Natural killer cell (primary cell): ENCODE data around the gene SRPRB. TPM values are rescaled to one million over a fixed set of nuclear protein-coding genes. Genes with fewer than 3 reads are reported as not detected.

Experiments
- ATAC-seq, 3 donors: fragments of 150-1000 bp in 2 of 3; fragments of 200-7000 bp in 1 of 3; cut with Tn5 transposase; 1 replicate in 1 of 3; 2 replicates in 2 of 3; pipeline ENCODE4 v1.10.0; 2021; ENCODE audit warnings: mild to moderate bottlenecking in 2 of 3, moderate library complexity in 2 of 3
- DNase-seq, 2 donors: peaks; one replicate each; pipeline versions ENCODE4 v3.0.0 to v3.0.0-alpha.2; 2013 to 2021; ENCODE audit warnings: mixed read lengths in 1 of 2
- H3K27ac ChIP-seq: one replicate; pipeline ENCODE4 v1.5.1; 2013; ENCODE audit warnings: mild to moderate bottlenecking, low read length
- H3K27me3 ChIP-seq: one replicate; pipeline ENCODE4 v1.6.1; 2013; ENCODE audit warnings: low read length; ENCODE audit not compliant: control insufficient read depth, insufficient read depth
- H3K36me3 ChIP-seq: one replicate; pipeline ENCODE4 v1.6.1; 2013; ENCODE audit warnings: low read length; ENCODE audit not compliant: control insufficient read depth, insufficient read depth
- H3K4me1 ChIP-seq: one replicate; pipeline ENCODE4 v1.6.1; 2013; ENCODE audit warnings: low read length; ENCODE audit not compliant: control insufficient read depth, insufficient read depth
- H3K4me3 ChIP-seq: one replicate; pipeline ENCODE4 v1.5.1; 2013; ENCODE audit warnings: low read length
- H3K9me3 ChIP-seq: one replicate; pipeline ENCODE4 v1.6.1; 2013; ENCODE audit warnings: low read length; ENCODE audit not compliant: control insufficient read depth, insufficient read depth
- H3K27ac Mint-ChIP-seq, 2 donors: one replicate each; pipeline ENCODE4 v1.8.0; 2022; ENCODE audit warnings: mild to moderate bottlenecking in 2 of 2, mixed read lengths in 2 of 2, moderate library complexity in 1 of 2
- H3K27me3 Mint-ChIP-seq, 2 donors: one replicate each; pipeline ENCODE4 v1.8.0; 2022; ENCODE audit warnings: low read depth in 2 of 2, mixed read lengths in 2 of 2
- H3K36me3 Mint-ChIP-seq: one replicate; pipeline ENCODE4 v1.8.0; 2022; ENCODE audit warnings: mixed read lengths
- H3K4me1 Mint-ChIP-seq, 2 donors: one replicate each; pipeline ENCODE4 v1.8.0; 2022; ENCODE audit warnings: mixed read lengths in 2 of 2
- H3K4me3 Mint-ChIP-seq: one replicate; pipeline ENCODE4 v1.8.0; 2022; ENCODE audit warnings: mild to moderate bottlenecking, moderate library complexity, mixed read lengths
- H3K9me3 Mint-ChIP-seq, 2 donors: one replicate each; pipeline ENCODE4 v1.8.0; 2022; ENCODE audit warnings: mixed read lengths in 2 of 2
- WGBS: methylation state at CpG from one replicate; pipeline ENCODE4 v1.1.7; 2013; ENCODE audit warnings: missing lambda C conversion rate; ENCODE audit not compliant: insufficient coverage; 5-methylcytosine and 5-hydroxymethylcytosine counted together
- intact Hi-C: fragments of 100-400 bp; cut with micrococcal nuclease; formaldehyde crosslinking; loops from one replicate; pipeline ENCODE4 v1.14.2; 2022
- total RNA-seq, 4 donors: library from RNA; stranded (reverse); fragments of 120-200 nt in 1 of 4; gene quantifications; one replicate each; pipeline versions ENCODE4 v1.2.3 to v1.2.4, GENCODE V29; 2013 to 2022
- TF ChIP-seq, protein P1 (sequence below): fragments of 200-600 bp; IDR thresholded peaks from one replicate; pipeline ENCODE4 v1.8.0; 2022; ENCODE audit warnings: antibody characterized with exemption

The SRPRB gene
- total RNA-seq, 3 donors from 2014 or later (not counting 1 experiment from before 2014, with no cell fraction given), result 19.8 to 26.4 (median 22.4) TPM

DNA sequence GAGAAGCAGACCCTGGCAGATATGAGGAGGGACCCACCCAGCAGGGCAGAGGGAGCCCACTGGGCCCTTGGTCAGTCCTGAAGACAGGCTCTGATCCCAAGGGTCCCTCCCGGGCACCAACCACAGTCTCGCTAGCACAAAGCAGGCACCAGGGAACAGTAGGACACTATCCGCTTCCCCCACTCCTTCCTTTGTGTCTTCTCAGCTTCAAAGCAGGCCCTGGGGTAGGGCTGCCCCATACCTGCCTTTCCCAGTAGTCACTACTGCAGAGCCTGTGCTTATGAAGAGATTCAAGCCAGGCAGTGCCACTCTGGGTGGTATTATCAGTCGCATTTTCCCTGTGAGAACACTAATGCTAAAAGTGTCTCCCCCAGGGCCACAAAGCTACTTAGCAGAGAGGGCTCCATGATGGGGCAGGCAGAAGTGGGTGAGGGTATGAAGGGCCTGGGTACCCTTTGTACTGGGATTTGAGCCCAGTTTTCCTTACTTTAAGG is 32.7 kb downstream of the SRPRB start:
- H3K9me3 Mint-ChIP-seq, result no peaks in the 10 kb centered on the region
- H3K27ac Mint-ChIP-seq, result no peak overlapping the region
- Histone ChIP-seq H3K27me3 (no peaks in the 10 kb centered on the region), H3K27ac (no peak overlapping the region), H3K36me3 (no peaks in the 10 kb centered on the region), H3K4me3 (no peak overlapping the region), H3K4me1 (no peaks in the 10 kb centered on the region), H3K9me3 (no peaks in the 10 kb centered on the region)
- H3K4me1 Mint-ChIP-seq, result no peaks in the 10 kb centered on the region
- 95% methylated on average over 4 of the region's 4 CpGs for WGBS
- no peak overlapping the region for H3K4me3 Mint-ChIP-seq
- ATAC-seq (no peak), DNase-seq (no peak)
- intact Hi-C loops, result no loop called here
- TF ChIP-seq, protein P1, sequence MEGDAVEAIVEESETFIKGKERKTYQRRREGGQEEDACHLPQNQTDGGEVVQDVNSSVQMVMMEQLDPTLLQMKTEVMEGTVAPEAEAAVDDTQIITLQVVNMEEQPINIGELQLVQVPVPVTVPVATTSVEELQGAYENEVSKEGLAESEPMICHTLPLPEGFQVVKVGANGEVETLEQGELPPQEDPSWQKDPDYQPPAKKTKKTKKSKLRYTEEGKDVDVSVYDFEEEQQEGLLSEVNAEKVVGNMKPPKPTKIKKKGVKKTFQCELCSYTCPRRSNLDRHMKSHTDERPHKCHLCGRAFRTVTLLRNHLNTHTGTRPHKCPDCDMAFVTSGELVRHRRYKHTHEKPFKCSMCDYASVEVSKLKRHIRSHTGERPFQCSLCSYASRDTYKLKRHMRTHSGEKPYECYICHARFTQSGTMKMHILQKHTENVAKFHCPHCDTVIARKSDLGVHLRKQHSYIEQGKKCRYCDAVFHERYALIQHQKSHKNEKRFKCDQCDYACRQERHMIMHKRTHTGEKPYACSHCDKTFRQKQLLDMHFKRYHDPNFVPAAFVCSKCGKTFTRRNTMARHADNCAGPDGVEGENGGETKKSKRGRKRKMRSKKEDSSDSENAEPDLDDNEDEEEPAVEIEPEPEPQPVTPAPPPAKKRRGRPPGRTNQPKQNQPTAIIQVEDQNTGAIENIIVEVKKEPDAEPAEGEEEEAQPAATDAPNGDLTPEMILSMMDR, result no peak
- no peaks in the 10 kb centered on the region for H3K36me3 Mint-ChIP-seq
- H3K27me3 Mint-ChIP-seq, result no peaks in the 10 kb centered on the region

DNA sequence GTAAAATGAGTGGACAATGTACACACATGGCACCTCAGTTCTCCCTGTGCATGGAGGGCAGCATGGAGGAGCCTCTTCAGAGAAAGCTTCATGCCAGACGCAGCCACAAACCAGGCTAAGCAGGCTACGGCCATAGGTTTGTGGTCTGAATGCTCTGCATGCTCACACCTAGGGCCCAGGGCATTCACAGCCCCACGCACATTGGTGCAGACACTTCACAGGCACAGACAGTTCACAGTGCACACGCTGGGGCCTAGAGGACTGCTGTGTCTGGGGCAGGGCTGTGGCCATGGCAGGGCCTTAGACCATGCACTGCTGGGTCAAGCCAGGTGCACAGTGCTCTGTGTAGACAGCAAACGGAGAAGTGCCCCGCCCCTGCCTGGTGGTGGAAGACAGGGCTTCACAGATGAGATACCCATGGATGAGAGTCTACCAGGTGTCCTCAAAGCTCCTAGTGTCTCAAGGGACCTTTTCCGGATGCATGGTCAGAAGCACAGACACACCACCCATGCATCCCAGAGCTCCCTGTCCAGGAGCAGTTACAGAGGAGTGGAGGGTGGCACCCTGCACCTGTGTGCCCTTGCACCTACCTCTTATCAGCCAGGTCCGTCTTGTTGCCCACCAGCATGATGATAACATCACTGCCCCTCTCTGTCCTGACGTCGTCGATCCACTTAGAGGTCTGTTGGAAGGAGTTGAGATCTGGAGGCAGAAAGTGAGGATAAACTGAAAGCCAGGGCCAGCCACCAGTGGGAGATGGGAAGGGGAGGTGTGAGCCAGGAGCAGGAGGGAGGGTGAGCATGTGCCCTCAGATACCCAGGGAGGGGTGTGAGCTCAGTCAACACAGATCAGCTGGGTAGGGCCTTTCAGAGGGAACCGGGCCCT is 33.5 kb downstream of the SRPRB start:
- intact Hi-C loops, result no loop called here
- DNase-seq, result no peak
- ATAC-seq, result no peak
- Histone ChIP-seq H3K4me1 (no peaks in the 10 kb centered on the region), H3K36me3 (no peaks in the 10 kb centered on the region), H3K4me3 (no peak overlapping the region), H3K27ac (no peak overlapping the region), H3K27me3 (no peaks in the 10 kb centered on the region), H3K9me3 (no peaks in the 10 kb centered on the region)
- Mint-ChIP-seq H3K36me3 (no peaks in the 10 kb centered on the region), H3K27me3 (peaks cover 1 to 3% of the 10 kb centered on the region in 2 donors), H3K27ac (no peak overlapping the region), H3K9me3 (no peaks in the 10 kb centered on the region), H3K4me1 (no peaks in the 10 kb centered on the region), H3K4me3 (no peak overlapping the region)
- 91% methylated on average over 12 of the region's 12 CpGs for WGBS
- TF ChIP-seq, protein P1, result no peak

DNA sequence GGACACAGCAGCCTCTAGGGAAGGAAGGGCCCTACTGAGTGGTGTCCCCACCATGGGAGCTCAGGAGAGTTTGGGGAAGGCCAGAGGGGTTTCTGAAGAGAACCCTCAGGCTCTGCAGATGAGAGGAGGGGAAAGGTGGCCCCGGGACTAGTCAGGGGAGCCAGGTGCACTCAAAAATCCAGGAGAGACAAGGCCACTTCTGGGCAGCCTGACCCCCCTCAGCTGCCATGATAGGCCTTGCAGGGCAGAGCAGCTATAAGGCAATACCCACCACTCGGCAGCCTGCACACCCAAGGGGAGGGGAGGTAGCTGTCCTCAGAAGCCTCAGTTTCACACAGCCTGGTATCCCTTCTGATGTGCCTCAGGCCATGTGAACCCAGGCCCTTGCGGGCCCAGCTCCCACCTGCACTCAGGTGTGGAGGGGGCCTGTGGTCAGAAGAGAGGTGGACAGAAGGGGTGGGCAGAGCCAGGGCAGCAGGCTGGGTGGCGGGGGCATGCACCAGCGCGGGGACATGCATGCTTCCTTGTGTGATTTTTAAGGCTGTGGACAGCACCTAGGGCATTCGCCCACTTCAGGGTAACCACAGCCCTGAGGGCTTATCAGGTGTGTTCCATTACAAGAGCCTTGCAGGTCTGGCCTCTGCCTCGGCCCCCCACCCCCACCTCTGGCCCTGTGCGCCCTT is 34.6 kb downstream of the SRPRB start:
- H3K9me3 Mint-ChIP-seq, result no peaks in the 10 kb centered on the region
- H3K27me3 Mint-ChIP-seq, result peaks cover 3 to 7% of the 10 kb centered on the region in 2 donors
- no peak overlapping the region for H3K4me3 ChIP-seq
- ATAC-seq (no peak), DNase-seq (no peak)
- no peaks in the 10 kb centered on the region for H3K27me3 ChIP-seq
- H3K4me1 ChIP-seq, result no peaks in the 10 kb centered on the region
- H3K27ac ChIP-seq, result no peak overlapping the region
- no peaks in the 10 kb centered on the region for H3K4me1 Mint-ChIP-seq
- H3K9me3 ChIP-seq, result no peaks in the 10 kb centered on the region
- no peak overlapping the region for H3K4me3 Mint-ChIP-seq
- no peaks in the 10 kb centered on the region for H3K36me3 ChIP-seq
- 90% methylated on average over 9 of the region's 9 CpGs for whole genome bisulfite sequencing
- H3K36me3 Mint-ChIP-seq, result no peaks in the 10 kb centered on the region
- H3K27ac Mint-ChIP-seq, result no peak overlapping the region
- intact Hi-C loops, result no loop called here
- TF ChIP-seq, protein P1, result no peak
